B cell (primary cell): ENCODE results near the gene MALRD1. TPM values are rescaled to one million over a fixed set of nuclear protein-coding genes. Genes with fewer than 3 reads are reported as not detected.

Experiments used
- ATAC-seq: fragments of 200-7000 bp; cut with Tn5 transposase; one replicate; pipeline ENCODE4 v1.10.0; 2021; ENCODE audit warnings: low read depth, mild to moderate bottlenecking, moderate number of reproducible peaks, moderate library complexity
- CTCF ChIA-PET: fragments of 350-600 bp; sonication (Branson Sonifier 250); formaldehyde crosslinking; loops from one replicate; lab custom pipeline; 2021; ENCODE audit warnings: antibody characterized with exemption, inconsistent platforms; lab: Charles Lee
- POLR2A ChIA-PET: fragments of 350-600 bp; sonication (Branson Sonifier 250); formaldehyde crosslinking; loops from one replicate; lab custom pipeline; 2021; ENCODE audit warnings: antibody characterized with exemption; lab: Charles Lee
- DNase-seq: peaks from one replicate; pipeline ENCODE4 v3.0.0; 2013
- H2AFZ ChIP-seq: 2 replicates; pipeline ENCODE4 v1.6.1; 2012; ENCODE audit warnings: mild to moderate bottlenecking, low read depth, low read length; ENCODE audit not compliant: insufficient read depth, poor library complexity, severe bottlenecking
- H3K27ac ChIP-seq, 2 donors: 1 replicate in 1 of 2; 2 replicates in 1 of 2; pipeline ENCODE4 v1.5.1; 2012 to 2013; ENCODE audit warnings: low read length in 2 of 2, mild to moderate bottlenecking in 2 of 2, moderate library complexity in 1 of 2
- H3K27me3 ChIP-seq, 4 experiments: fragments of 200-600 bp in 1 of 4; sonication (generic) in 1 of 4; replicated peaks in 1 of 4; 1 replicate in 2 of 4; 2 replicates in 2 of 4; pipeline versions ENCODE4 v1.6.1 to v1.7.0; 2013 to 2016; ENCODE audit warnings: low read length in 3 of 4, mild to moderate bottlenecking in 2 of 4, mixed read lengths in 1 of 4, moderate library complexity in 1 of 4; ENCODE audit not compliant: insufficient read depth in 4 of 4, control insufficient read depth in 3 of 4; ENCODE audit errors: control extremely low read depth in 1 of 4
- H3K36me3 ChIP-seq, 2 experiments: replicated peaks in 1 of 2; 1 replicate in 1 of 2; 2 replicates in 1 of 2; pipeline versions ENCODE4 v1.6.1 to v1.7.1; 2013; ENCODE audit warnings: low read length in 1 of 2; ENCODE audit not compliant: insufficient read depth in 2 of 2, control insufficient read depth in 1 of 2; ENCODE audit errors: control extremely low read depth in 1 of 2, extremely low read depth in 1 of 2
- H3K4me1 ChIP-seq, 2 donors: fragments of 200-600 bp in 1 of 2; sonication (generic) in 1 of 2; 1 replicate in 1 of 2; 2 replicates in 1 of 2; pipeline versions ENCODE4 v1.5.1 to v1.6.1; 2013 to 2017; ENCODE audit warnings: low read length in 2 of 2; ENCODE audit not compliant: control insufficient read depth in 2 of 2, insufficient read depth in 2 of 2
- H3K4me2 ChIP-seq: replicated peaks from 2 replicates; pipeline ENCODE3; 2012; ENCODE audit warnings: mild to moderate bottlenecking, low read depth, low read length; ENCODE audit not compliant: poor library complexity, severe bottlenecking
- H3K4me3 ChIP-seq, 5 experiments: fragments of 200-600 bp in 1 of 5; sonication (generic) in 1 of 5; 1 replicate in 3 of 5; 2 replicates in 2 of 5; pipeline versions ENCODE4 v1.5.1 to v1.7.0; 2011 to 2016; ENCODE audit warnings: low read length in 4 of 5, mild to moderate bottlenecking in 4 of 5, low read depth in 2 of 5, control low read depth in 1 of 5, moderate library complexity in 1 of 5; ENCODE audit not compliant: insufficient read depth in 1 of 5; ENCODE audit errors: control extremely low read depth in 1 of 5, extremely low read depth in 1 of 5
- H3K79me2 ChIP-seq: fragments of 200-600 bp; sonication (generic); one replicate; pipeline ENCODE4 v1.6.0; 2016; ENCODE audit warnings: low read length; ENCODE audit not compliant: control insufficient read depth, insufficient read depth
- H3K9ac ChIP-seq: fragments of 200-600 bp; sonication (generic); 2 replicates; pipeline ENCODE4 v1.6.1; 2017; ENCODE audit warnings: mild to moderate bottlenecking, low read length, moderate library complexity
- H3K9me3 ChIP-seq, 3 donors: one replicate each; pipeline versions ENCODE4 v1.6.1 to v1.7.1; 2013; ENCODE audit warnings: low read length in 2 of 3; ENCODE audit not compliant: control insufficient read depth in 2 of 3, insufficient read depth in 1 of 3; ENCODE audit errors: control extremely low read depth in 1 of 3
- H4K20me1 ChIP-seq: 2 replicates; pipeline ENCODE4 v1.6.0; 2012; ENCODE audit warnings: mild to moderate bottlenecking, low read length; ENCODE audit not compliant: insufficient read depth, control insufficient read depth, poor library complexity, severe bottlenecking
- H3K27ac Mint-ChIP-seq: one replicate; pipeline ENCODE4 v1.8.0; 2021; ENCODE audit warnings: mixed read lengths
- H3K27me3 Mint-ChIP-seq: one replicate; pipeline ENCODE4 v1.8.0; 2021; ENCODE audit warnings: mixed read lengths
- H3K4me1 Mint-ChIP-seq: one replicate; pipeline ENCODE4 v1.8.0; 2021; ENCODE audit warnings: mixed read lengths
- H3K4me3 Mint-ChIP-seq: one replicate; pipeline ENCODE4 v1.8.0; 2021; ENCODE audit warnings: mixed read lengths
- H3K9me3 Mint-ChIP-seq: one replicate; pipeline ENCODE4 v1.8.0; 2022; ENCODE audit warnings: mixed read lengths; ENCODE audit not compliant: insufficient read depth
- EZH2 ChIP-seq: IDR thresholded peaks from 2 replicates; pipeline ENCODE4 v1.6.1; 2012; ENCODE audit warnings: borderline replicate concordance, low read depth, mild to moderate bottlenecking, moderate library complexity, low read length; ENCODE audit not compliant: insufficient read depth, poor library complexity, severe bottlenecking
- WGBS: methylation state at CpG from one replicate; pipeline ENCODE4 v1.1.5; 2013; ENCODE audit warnings: missing lambda C conversion rate; ENCODE audit not compliant: insufficient coverage; 5-methylcytosine and 5-hydroxymethylcytosine counted together
- intact Hi-C: fragments of 100-400 bp; cut with micrococcal nuclease; formaldehyde crosslinking; loops from one replicate; pipeline ENCODE4 v1.10.0; 2022
- polyA plus RNA-seq: library from polyadenylated mRNA; depleted of rRNA; stranded (reverse); fragments of >200 nt; gene quantifications from 2 replicates; pipeline ENCODE4 v1.2.3, GENCODE V29; 2012
- total RNA-seq, 2 donors: library from RNA; stranded (reverse); fragments of 120-200 nt in 1 of 2; gene quantifications; 1 replicate in 1 of 2; 2 replicates in 1 of 2; pipeline versions ENCODE4 v1.2.3 to v1.2.4, GENCODE V29; 2013 to 2022
- TF ChIP-seq, protein P1 (sequence below): fragments of 200-600 bp; IDR thresholded peaks from one replicate; pipeline ENCODE4 v1.8.0; 2022; ENCODE audit warnings: antibody characterized with exemption, mild to moderate bottlenecking

The MALRD1 gene
- total and polyA plus RNA-seq, 2 donors (not counting 1 experiment from before 2014, with no cell fraction given): not detected

DNA sequence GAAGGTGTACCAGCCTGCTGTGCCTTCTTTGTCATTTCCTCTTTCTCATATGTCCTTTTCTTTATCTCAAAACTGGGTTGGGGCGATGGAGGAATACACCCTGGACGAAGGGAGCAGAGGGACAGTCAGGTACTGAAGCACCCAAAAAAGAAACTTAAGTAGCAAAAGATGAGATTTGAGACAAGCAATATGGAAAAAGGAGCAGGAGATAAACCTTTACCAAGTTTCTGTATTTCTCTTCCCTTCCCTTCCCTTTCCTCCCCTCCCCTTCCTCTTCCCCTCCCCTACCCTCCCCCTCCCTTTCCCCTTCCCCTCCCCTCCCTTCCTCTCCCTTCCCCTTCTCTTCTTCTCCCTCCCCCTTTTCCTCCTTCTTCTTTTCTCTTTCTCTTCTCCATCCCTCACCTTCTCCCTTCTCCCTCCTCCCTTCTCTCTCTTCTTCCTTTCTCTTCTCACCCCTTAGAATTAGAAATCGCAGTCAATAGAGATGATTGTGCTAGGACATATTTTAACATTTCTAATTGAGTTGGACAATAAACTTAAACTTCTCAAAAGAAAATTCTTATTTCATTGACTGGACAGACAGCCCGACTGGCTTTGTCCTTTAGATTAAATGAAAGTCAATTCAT, 652.9 kb downstream of the MALRD1 start:
- Mint-ChIP-seq H3K4me3 (no peak overlapping the region), H3K27ac (no peak overlapping the region), H3K9me3 (peaks cover 4% of the 10 kb centered on the region), H3K4me1 (no peaks in the 10 kb centered on the region), H3K27me3 (no peaks in the 10 kb centered on the region)
- TF ChIP-seq, protein P1, sequence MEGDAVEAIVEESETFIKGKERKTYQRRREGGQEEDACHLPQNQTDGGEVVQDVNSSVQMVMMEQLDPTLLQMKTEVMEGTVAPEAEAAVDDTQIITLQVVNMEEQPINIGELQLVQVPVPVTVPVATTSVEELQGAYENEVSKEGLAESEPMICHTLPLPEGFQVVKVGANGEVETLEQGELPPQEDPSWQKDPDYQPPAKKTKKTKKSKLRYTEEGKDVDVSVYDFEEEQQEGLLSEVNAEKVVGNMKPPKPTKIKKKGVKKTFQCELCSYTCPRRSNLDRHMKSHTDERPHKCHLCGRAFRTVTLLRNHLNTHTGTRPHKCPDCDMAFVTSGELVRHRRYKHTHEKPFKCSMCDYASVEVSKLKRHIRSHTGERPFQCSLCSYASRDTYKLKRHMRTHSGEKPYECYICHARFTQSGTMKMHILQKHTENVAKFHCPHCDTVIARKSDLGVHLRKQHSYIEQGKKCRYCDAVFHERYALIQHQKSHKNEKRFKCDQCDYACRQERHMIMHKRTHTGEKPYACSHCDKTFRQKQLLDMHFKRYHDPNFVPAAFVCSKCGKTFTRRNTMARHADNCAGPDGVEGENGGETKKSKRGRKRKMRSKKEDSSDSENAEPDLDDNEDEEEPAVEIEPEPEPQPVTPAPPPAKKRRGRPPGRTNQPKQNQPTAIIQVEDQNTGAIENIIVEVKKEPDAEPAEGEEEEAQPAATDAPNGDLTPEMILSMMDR: no peak
- no peak for TF ChIP-seq EZH2
- H3K9me3 ChIP-seq: no peaks in the 10 kb centered on the region
- H4K20me1 ChIP-seq: no peaks in the 10 kb centered on the region
- no peaks in the 10 kb centered on the region for H3K79me2 ChIP-seq
- H3K9ac ChIP-seq: no peak overlapping the region
- H2AFZ ChIP-seq: no peak overlapping the region
- H3K36me3 ChIP-seq: no peaks in the 10 kb centered on the region
- DNase-seq (no peak), ATAC-seq (no peak)
- no peak overlapping the region for H3K27ac ChIP-seq
- no peaks in the 10 kb centered on the region for H3K27me3 ChIP-seq
- H3K4me3 ChIP-seq: no peak overlapping the region
- H3K4me1 ChIP-seq: no peaks in the 10 kb centered on the region
- ChIA-PET POLR2A (no interaction called here), CTCF (no interaction called here)
- H3K4me2 ChIP-seq: no peak overlapping the region
- intact Hi-C loops: no loop called here
- WGBS: 100% methylated on average over 2 of the region's 4 CpGs

DNA sequence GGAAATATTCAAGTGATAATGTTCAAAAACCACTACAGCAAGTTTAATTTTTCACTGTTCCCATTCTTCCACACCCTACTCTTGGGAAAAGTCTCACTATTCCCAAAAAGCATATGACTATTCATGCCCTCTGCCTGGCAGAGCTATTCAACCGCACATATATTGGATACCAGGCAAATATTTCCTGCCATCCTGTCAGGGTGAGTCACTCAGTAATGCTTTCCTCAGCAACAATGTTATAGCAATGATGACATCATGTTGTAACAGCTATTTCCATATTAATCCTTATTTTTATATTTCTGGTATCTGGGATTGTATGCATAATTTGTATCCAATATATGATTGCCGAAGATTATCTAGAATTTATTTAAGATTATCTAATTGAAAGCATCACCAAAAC, 653.6 kb downstream of the MALRD1 start:
- Histone ChIP-seq H2AFZ (no peak overlapping the region), H3K9ac (no peak overlapping the region), H3K4me2 (no peak overlapping the region), H3K4me1 (no peaks in the 10 kb centered on the region), H3K36me3 (no peaks in the 10 kb centered on the region), H4K20me1 (no peaks in the 10 kb centered on the region), H3K27me3 (no peaks in the 10 kb centered on the region), H3K79me2 (no peaks in the 10 kb centered on the region), H3K27ac (no peak overlapping the region), H3K9me3 (no peaks in the 10 kb centered on the region), H3K4me3 (no peak overlapping the region)
- no peak for TF ChIP-seq EZH2
- TF ChIP-seq, protein P1: no peak
- no peak for DNase-seq
- no peaks in the 10 kb centered on the region for H3K4me1 Mint-ChIP-seq
- ChIA-PET CTCF (no interaction called here), POLR2A (no interaction called here)
- WGBS: 86% methylated on average over 1 of the region's 2 CpGs
- no peak overlapping the region for H3K4me3 Mint-ChIP-seq
- intact Hi-C loops: no loop called here
- peaks cover 4% of the 10 kb centered on the region for H3K9me3 Mint-ChIP-seq
- ATAC-seq: no peak
- no peak overlapping the region for H3K27ac Mint-ChIP-seq
- no peaks in the 10 kb centered on the region for H3K27me3 Mint-ChIP-seq
